ENCODE data around the gene LRBA.

DNA sequence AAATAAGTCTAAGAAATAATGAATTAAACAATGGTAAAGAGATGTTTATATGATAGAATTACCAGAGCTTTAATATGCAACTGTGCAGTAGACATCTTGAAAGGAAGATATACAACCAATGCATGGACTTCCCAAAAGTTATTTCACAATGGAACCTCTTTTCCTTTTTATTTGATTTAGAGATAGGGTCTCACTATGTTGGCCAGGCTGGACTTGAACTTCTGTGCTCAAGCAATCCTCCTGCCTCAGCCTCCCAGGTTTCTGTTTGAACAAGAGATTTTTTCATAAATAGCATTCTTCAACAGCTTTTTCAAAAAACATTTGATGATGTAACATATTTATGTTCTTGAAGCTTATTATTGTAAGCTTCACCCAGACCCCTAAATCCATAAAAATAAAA, 72.0 kb downstream of the LRBA start:
- TF ChIP-seq, protein P1, sequence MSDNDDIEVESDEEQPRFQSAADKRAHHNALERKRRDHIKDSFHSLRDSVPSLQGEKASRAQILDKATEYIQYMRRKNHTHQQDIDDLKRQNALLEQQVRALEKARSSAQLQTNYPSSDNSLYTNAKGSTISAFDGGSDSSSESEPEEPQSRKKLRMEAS (IDR thresholded peaks at IDR 0.05; ENCODE audit: insufficient read depth, insufficient read length) = no peak
- TF ChIP-seq, protein P2, sequence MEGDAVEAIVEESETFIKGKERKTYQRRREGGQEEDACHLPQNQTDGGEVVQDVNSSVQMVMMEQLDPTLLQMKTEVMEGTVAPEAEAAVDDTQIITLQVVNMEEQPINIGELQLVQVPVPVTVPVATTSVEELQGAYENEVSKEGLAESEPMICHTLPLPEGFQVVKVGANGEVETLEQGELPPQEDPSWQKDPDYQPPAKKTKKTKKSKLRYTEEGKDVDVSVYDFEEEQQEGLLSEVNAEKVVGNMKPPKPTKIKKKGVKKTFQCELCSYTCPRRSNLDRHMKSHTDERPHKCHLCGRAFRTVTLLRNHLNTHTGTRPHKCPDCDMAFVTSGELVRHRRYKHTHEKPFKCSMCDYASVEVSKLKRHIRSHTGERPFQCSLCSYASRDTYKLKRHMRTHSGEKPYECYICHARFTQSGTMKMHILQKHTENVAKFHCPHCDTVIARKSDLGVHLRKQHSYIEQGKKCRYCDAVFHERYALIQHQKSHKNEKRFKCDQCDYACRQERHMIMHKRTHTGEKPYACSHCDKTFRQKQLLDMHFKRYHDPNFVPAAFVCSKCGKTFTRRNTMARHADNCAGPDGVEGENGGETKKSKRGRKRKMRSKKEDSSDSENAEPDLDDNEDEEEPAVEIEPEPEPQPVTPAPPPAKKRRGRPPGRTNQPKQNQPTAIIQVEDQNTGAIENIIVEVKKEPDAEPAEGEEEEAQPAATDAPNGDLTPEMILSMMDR (IDR thresholded peaks at IDR 0.05; ENCODE audit: extremely low read depth in 1 of 2, insufficient read depth in 1 of 2, low read depth in 1 of 2, low read length in 2 of 2) = no peak
- TF ChIP-seq POLR2A (IDR thresholded peaks at IDR 0.05; ENCODE audit: low read depth, low read length) (no peak), EZH2 (IDR thresholded peaks at IDR 0.05; ENCODE audit: borderline replicate concordance, low read depth, low read length, severe bottlenecking) (no peak), GATA2 (IDR thresholded peaks at IDR 0.05; ENCODE audit: insufficient read depth, insufficient read length, low read depth, low read length) (no peak)
